ENCODE measurements around the gene OR2AT4.
"Not testable (repeated sequence)": the region's sequence is repeated elsewhere in the genome, so short reads cannot be mapped to it uniquely, and the experiment has no call there.

The OR2AT4 gene

GRCh38 chr11:75096456-75097172, at the start of gene OR2AT4:
Gene OR2AT4, minus strand, starts transcription at chr11:75096876.
- no peak for DNase-seq

DNA sequence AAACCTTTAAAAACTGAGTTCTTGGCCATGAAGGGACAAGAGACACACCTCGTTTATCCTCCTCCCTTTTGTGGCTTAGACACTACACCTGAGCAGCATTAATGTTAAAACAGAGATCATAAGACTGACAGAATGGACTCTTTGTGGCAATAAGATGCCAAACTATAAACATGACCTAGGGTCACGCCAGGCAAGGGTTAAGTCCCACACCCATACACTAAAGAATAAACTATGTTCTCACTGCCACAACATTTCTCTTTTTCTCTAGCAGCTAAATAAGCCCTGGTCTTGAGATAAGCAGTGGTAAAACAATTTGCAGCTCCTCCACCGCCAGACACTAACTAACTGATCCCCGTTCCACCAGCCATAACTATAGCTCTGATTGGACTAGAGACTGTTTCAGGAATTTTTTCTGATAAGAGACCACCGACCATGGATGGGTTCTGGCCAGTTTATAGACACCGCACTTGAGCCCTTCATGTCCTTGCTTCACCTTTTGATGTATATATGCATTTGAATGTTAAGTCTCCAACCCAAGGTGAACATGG, 49.4 kb upstream of the OR2AT4 start:
- DNase-seq = no peak

DNA sequence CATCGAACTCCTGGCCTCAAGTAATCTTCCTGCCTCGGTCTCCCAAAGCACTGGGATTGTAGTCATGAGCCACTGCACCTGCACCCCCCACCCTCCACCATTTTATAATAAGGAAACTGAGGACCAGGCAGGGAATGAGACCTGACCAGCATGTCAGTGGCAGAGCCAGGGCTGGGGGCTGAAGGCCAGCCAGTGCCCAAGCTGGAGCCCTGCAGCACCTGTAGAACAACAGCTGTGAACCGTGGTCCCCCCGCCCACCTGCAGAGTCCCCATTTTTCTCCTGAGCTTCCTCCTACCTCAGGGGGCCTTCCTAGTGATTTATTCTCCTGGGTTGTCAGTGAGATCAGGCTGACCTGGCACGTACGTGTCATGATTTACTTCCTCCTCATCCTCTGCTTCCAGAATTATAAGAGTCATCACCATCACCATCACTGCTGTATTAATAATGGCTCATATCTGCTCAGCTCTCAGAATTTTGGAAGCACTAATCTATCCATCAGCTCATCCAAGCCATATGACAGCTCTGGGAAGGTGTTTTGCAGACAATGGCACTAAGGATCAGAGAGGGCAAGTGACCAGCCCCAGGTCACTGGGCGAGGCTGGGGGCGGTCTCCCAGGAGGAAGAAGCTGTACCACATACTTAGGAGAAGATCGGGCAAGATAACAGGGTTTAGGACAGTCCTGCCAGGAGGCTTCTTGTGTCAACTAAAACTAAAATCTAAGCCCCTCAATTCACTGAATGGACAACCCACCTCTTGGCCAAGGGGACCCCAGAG, 48.7 kb upstream of the OR2AT4 start:
- no peak for DNase-seq

DNA sequence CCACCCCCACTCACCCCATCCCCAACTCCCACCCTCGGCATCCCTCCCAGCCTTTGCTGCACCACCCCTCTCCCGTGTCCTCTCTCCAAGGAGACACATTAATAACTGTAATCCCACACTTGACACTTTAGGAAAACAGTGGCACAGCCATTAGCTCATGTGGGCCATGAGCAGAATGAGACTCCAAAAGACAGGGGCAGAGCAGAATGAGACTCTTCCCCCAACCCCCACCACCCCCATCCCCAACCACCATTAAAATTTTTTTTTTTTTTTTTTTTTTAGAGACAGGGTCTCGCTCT, 48.0 kb upstream of the OR2AT4 start:
- DNase-seq = no peak

DNA sequence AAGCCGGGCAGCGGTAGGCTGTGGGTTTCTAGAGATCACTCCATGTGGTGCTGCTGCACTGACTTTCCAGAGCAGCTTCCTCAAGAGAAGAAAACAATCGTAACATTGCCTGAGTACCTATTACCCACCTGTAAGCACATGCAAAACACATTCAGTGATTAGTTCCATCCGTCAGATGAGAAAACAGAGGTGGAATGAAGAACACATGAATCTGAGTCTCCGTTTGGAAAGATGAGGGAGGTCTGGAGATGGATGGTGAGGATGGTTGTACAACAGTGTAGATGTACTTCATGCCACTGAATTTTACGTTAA, 46.7 kb upstream of the OR2AT4 start:
- no peak for DNase-seq

GRCh38 chr11:75142714-75143419, 46.2 kb upstream of the OR2AT4 start:
- DNase-seq = peak; percentile 26 to 63 (median 49)

DNA sequence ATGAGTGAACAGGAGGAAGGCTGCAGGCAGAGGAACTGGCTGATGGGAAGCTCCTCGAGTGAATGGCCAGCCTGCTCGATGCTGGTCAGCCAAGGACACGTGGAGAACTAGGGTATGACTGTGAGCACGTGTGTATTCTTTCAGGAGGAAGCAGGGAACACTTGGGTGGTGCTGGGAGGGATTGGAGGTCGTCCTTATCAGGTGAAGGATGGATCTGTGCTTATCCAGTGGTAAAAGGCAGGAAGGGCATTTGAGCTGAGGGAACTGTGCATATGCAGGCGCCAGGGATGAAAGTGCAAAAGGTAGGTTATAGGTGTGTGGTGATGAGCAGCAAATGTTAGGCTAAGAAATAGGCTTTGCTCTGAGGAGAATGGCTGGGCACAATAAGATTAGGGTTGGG, 44.5 kb upstream of the OR2AT4 start:
- DNase-seq = no peak

- peak; percentile 61 to 74 (median 70) for DNase-seq
These were observed 43.8 kb upstream of the OR2AT4 start for GRCh38 chr11:75140269-75141138.

- no peak for DNase-seq
These were observed 39.0 kb upstream of the OR2AT4 start for GRCh38 chr11:75135651-75136050.

GRCh38 chr11:75135021-75135650, 38.5 kb upstream of the OR2AT4 start:
- no peak for DNase-seq

- no peak for DNase-seq
These were observed 37.3 kb upstream of the OR2AT4 start for GRCh38 chr11:75133976-75134375.

DNA sequence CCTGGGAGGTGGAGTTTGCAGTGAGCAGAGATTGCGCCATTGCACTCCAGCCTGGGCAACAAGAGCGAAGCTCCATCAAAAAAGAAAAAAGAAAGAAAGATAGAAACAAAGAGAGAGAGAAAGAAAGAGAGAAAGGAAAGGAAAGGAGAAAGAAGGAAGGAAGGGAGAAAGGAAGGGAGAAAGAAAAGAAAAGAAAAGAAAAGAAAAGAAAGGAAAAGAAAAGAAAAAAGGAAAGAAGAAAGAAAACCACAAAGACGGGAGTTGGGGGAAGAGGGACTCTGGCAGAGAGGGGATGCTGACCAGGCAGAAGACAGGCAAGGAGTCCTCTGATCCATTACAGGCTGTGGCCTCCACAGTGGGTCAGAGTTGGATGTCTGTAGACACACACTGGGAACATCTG, 35.4 kb upstream of the OR2AT4 start:
- no peak for DNase-seq

DNA sequence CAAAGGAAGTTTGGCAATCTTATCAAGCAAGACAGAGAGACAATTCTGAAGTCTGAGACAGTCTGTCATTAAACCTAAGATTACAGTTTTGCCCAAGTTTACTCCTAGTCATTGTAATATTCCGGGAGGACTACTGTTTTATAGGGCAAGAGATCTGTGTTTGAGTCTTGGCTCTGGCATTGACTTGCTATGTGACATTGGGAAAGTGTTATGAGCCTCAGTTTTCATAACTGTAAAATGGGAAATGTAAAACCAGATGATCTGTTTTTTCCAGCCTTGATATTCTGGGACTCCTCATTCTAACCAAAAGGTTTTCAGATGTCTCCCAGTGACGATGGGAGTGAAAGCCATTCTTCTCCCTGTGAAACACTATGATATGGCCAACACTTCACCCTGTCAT, 29.9 kb upstream of the OR2AT4 start:
- no peak for DNase-seq

DNA sequence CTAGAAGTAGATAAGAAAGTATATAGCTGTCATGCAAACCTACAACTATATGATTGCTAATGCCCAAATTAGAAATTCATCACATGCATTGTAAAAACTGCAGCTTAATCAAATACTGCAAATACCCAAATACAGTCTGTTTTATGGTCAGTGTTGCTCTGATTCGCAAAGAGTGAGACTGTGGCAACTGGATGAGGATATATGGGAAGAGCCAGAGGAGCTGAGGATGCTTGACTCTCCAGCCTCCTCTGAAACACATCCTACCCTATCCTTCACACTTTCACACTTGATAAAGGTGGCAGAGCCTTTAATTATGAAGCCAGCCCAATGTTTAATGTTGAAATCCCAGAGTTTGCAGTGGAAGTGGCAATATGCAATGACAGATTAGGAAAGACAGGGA, 21.9 kb upstream of the OR2AT4 start:
- DNase-seq = no peak

DNA sequence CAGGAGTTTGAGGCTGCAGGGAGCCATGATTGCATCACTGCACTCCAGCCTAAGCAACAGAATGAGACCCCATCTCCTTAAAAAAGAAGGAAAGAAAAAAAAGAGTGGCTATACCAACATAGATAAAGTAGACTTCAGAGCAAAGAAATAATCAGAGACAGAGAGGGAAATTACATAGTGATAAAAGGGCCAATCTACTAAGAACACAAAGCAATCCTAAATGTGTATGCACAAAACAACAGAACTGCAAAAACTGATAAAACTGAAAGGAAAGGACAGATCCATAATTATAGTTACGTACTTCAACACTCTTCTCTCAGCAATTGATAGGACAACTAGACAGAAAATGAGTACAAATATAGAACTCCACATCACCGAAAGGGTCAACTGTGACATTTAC, 17.8 kb upstream of the OR2AT4 start:
- no peak for DNase-seq

DNA sequence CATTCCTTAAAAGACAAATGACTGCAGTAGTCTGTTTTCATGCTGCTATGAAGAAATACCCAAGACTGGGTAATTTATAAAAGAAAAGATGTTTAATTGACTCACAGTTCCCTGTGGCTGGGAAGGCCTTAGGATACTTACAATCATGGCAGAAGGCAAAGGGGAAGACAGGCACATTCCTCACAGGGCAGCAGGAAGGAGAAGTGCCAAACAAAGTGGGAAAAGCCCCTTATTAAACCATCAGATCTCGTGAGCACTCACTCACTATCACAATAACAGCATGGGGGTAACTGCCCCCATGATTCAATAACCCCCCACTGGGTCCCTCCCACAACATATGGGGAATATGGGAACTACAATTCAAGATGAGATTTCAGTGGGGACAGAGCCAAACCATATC, 16.4 kb upstream of the OR2AT4 start:
- no peak for DNase-seq

DNA sequence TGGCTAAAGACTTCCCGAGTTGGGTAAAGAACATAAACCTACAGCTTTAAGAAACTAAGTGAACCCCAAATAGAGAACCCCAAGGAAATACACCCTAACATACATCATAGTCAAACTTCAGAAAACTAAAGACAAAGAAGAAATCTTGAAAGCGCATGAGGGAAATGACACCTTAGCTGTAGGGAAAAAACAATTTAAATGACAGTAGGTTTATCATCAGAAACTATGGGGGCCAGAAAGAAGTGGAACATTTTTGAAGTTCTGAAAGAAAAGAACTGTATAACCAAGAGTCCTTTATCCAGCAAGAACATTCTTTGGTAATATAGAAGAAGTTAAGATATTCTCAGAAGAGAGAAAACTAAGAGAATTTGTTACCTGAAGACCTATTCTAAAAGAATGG, 15.5 kb upstream of the OR2AT4 start:
- DNase-seq = no peak

DNA sequence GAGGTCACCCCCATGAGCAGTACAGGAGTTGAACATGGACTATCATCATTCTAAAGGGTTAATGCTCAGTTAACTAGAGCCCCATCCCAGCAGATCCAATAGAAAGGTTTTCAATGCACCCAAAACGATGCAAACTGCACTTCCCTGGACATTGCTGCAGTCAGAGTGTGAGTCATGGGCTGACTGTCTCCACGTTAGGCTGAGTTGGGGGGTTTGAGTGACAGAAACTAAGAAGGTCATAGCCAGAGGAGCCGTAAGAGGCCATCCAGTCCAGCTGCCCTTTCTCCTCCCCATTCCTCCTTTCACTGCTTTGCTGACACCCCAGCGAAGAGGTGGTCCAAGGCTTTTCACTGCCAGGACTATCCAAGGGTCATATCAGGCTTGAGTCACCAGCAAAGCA, 10.5 kb upstream of the OR2AT4 start:
- DNase-seq = no peak

DNA sequence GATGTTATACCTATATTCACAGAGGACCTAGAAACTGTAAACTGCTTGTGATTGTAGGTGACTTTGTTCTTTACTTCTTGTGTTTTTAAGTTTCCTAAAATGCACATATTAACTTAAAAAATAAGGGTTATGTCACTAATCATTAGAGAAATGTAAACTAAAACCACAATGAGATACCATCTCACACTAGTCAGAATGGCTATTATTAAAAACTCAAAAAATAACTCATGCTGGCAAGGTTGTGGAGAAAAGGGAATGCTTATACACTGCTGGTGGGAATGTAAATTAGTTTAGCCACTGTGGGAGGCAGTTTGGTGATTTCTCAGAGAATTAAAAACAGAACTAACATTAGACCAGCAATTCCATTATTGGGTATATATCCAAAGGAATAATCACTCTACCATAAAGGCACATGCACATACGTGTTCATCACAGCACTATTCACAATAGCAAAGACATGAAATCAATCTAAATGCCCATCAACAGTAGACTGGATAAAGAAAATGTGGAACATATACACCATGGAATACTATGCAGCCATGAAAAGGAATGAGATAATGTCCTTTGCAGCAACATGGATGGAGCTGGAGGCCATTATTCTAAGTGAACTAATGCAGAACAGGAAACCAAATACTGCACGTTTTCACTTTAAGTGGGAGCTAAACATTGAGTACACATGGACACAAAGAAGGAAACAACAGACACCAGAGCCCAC, 9.4 kb upstream of the OR2AT4 start:
- not testable (repeated sequence) for DNase-seq

GRCh38 chr11:75105462-75105925, 8.8 kb upstream of the OR2AT4 start:
- DNase-seq = no peak

- no peak for DNase-seq
These were observed 6.8 kb upstream of the OR2AT4 start for GRCh38 chr11:75103380-75104026.

Data from activated CD4-positive, CD25-positive, alpha-beta regulatory T cell (primary cell).